HepG2 (cell line): Measurements from ENCODE around the gene GALNT16.

Experiments used
- EZH2 ChIP-seq: conservative IDR thresholded peaks from 2 replicates; pipeline ENCODE4 v1.6.1; 2012; ENCODE audit warnings: mild to moderate bottlenecking, low read depth, low read length, moderate library complexity
- GABPA ChIP-seq, 2 experiments: IDR thresholded peaks; 2 replicates each; pipeline ENCODE4 v1.6.1; 2011 to 2016; ENCODE audit warnings: low read depth in 2 of 2, low read length in 1 of 2, missing biosample characterization in 1 of 2, missing genetic modification characterization in 1 of 2
- KDM6A ChIP-seq: IDR thresholded peaks from 2 replicates; pipeline ENCODE4 v1.6.1; 2016; ENCODE audit warnings: low read depth
- MIER2 ChIP-seq: IDR thresholded peaks from 2 replicates; pipeline ENCODE4 v1.6.1; 2016; ENCODE audit warnings: missing biosample characterization, missing genetic modification reagents
- MYNN ChIP-seq: sonication (generic); formaldehyde crosslinking; IDR thresholded peaks from 2 replicates; pipeline ENCODE4 v1.4.0; 2020; ENCODE audit warnings: mild to moderate bottlenecking, low read depth, missing genetic modification reagents
- ZBTB21 ChIP-seq: sonication (generic); formaldehyde crosslinking; IDR thresholded peaks from 2 replicates; pipeline ENCODE4 v1.4.0; 2020; ENCODE audit warnings: missing genetic modification reagents

- TF ChIP-seq GABPA (IDR thresholded peaks at IDR 0.05; ENCODE audit: low read depth, low read length) (no peak), GABPA (CRISPR knock-in tag; IDR thresholded peaks at IDR 0.05; ENCODE audit: low read depth) (no peak), MIER2 (CRISPR knock-in tag) (no peak), EZH2 (no peak), ZBTB21 (no peak), MYNN (no peak), KDM6A (CRISPR knock-in tag) (no peak)
These were observed 27.4 kb downstream of the GALNT16 start for GRCh38 chr14:69287098-69288010.
